Immature natural killer cell (primary cell): ENCODE results near the gene SIGLEC6. TPM values are rescaled to one million over a fixed set of nuclear protein-coding genes. Genes with fewer than 3 reads are reported as not detected.

Experiments
- DNase-seq, 3 donors: peaks; one replicate each; pipeline ENCODE4 v3.0.0; 2022; ENCODE audit warnings: mixed read lengths in 1 of 3
- H3K27ac Mint-ChIP-seq, 6 donors: one replicate each; pipeline ENCODE4 v1.8.0; 2020; ENCODE audit warnings: mixed read lengths in 6 of 6, mild to moderate bottlenecking in 5 of 6, inconsistent platforms in 4 of 6, moderate library complexity in 3 of 6
- H3K27me3 Mint-ChIP-seq, 3 donors: one replicate each; pipeline ENCODE4 v1.8.0; 2020 to 2021; ENCODE audit warnings: low read depth in 3 of 3, mild to moderate bottlenecking in 3 of 3, mixed read lengths in 3 of 3, moderate library complexity in 3 of 3, inconsistent platforms in 1 of 3
- H3K36me3 Mint-ChIP-seq, 3 donors: one replicate each; pipeline ENCODE4 v1.8.0; 2020; ENCODE audit warnings: mixed read lengths in 3 of 3, inconsistent platforms in 2 of 3, mild to moderate bottlenecking in 2 of 3
- H3K4me1 Mint-ChIP-seq, 2 donors: one replicate each; pipeline ENCODE4 v1.8.0; 2020; ENCODE audit warnings: inconsistent platforms in 2 of 2, mild to moderate bottlenecking in 2 of 2, mixed read lengths in 2 of 2, moderate library complexity in 1 of 2
- H3K4me3 Mint-ChIP-seq, 5 donors: one replicate each; pipeline ENCODE4 v1.8.0; 2020; ENCODE audit warnings: mild to moderate bottlenecking in 5 of 5, mixed read lengths in 5 of 5, inconsistent platforms in 3 of 5, moderate library complexity in 3 of 5
- H3K9me3 Mint-ChIP-seq, 6 donors: one replicate each; pipeline ENCODE4 v1.8.0; 2020; ENCODE audit warnings: mild to moderate bottlenecking in 6 of 6, mixed read lengths in 6 of 6, inconsistent platforms in 4 of 6, moderate library complexity in 3 of 6
- polyA plus RNA-seq, 3 donors: library from polyadenylated mRNA; unstranded; fragments of 300-500 nt; fragmentation: Illumina TruSeq; gene quantifications; one replicate each; pipeline ENCODE4 v1.2.3, GENCODE V29; 2021

Gene SIGLEC6
- polyA plus RNA-seq, 3 donors from 2014 or later: 0.39 to 0.68 TPM; not detected in 1

DNA sequence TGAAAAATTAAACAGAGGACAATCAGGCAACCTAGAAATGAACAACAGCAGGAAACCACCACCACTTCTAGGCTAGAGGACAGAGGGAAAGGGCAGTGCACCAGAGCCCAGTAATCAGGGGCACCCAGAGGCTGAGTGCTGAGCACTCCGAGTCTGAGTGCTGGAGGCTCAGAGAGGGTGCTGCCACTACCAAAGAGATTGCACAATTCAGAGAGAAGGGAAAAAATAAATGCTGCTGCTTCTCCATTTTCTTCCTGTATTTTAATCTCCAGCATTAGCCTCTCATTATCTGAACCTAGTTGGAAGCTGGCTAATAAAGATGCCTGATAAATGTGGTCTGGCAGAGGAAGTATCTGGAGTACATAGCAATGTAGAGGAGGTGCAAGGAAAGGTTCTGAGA is 27.8 kb upstream of the SIGLEC6 start:
- H3K27me3 Mint-ChIP-seq: peaks cover 12 to 24% (median 13%) of the 10 kb centered on the region in 3 donors

GRCh38 chr19:51552996-51553725 is 21.7 kb upstream of the SIGLEC6 start:
- peaks cover 0 to 4% (median 0%) of the 10 kb centered on the region in 3 donors for H3K36me3 Mint-ChIP-seq
- H3K27ac Mint-ChIP-seq: no peak overlapping the region
- peaks cover 0 to 1% (median 0%) of the 10 kb centered on the region in 6 donors for H3K9me3 Mint-ChIP-seq
- H3K4me1 Mint-ChIP-seq: peaks cover 24 to 32% of the 10 kb centered on the region in 2 donors
- H3K4me3 Mint-ChIP-seq: no peak overlapping the region
- peaks cover 3 to 26% (median 14%) of the 10 kb centered on the region in 3 donors for H3K27me3 Mint-ChIP-seq
- peak in 2 of 3 donors; percentile 14 to 20 for DNase-seq

More for the DNA sequence above, 27.8 kb upstream of the SIGLEC6 start:
- Mint-ChIP-seq H3K9me3 (peaks cover 0 to 3% (median 0%) of the 10 kb centered on the region in 6 donors), H3K4me3 (no peak overlapping the region), H3K27ac (no peak overlapping the region), H3K36me3 (peaks cover 0 to 4% (median 0%) of the 10 kb centered on the region in 3 donors), H3K4me1 (no peaks in the 10 kb centered on the region)
- DNase-seq: no peak

DNA sequence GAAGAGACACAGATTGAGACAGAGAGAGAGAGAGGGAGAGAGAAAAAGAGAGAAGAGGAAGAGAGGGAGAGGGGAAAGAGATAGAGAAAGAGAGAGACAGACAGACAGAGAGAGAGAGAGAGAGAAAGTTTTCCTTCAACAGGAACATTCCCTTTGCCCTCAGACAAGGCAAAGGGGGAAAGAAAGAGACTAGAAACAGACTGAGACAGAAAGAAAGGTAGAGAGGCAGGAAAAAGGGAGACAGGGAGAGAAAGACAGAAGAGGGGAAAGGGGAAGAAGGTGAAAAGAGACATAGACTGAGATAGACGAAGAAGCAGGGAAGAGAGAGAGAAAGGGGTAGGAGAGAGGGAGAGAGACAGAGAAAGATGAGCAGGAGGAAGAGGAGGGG is 21.1 kb upstream of the SIGLEC6 start:
- Mint-ChIP-seq H3K4me1 (peaks cover 27 to 38% of the 10 kb centered on the region in 2 donors), H3K9me3 (peaks cover 0 to 1% (median 0%) of the 10 kb centered on the region in 6 donors)

GRCh38 chr19:51551673-51552432 is 20.4 kb upstream of the SIGLEC6 start:
- H3K4me1 Mint-ChIP-seq: peaks cover 27 to 40% of the 10 kb centered on the region in 2 donors
- H3K36me3 Mint-ChIP-seq: peaks cover 0 to 4% (median 0%) of the 10 kb centered on the region in 3 donors
- H3K9me3 Mint-ChIP-seq: peaks cover 0 to 1% (median 0%) of the 10 kb centered on the region in 6 donors
- peaks cover 3 to 26% (median 14%) of the 10 kb centered on the region in 3 donors for H3K27me3 Mint-ChIP-seq
- no peak overlapping the region for H3K27ac Mint-ChIP-seq
- peak overlapping the region; percentile 4 to 60 (median 15) for H3K4me3 Mint-ChIP-seq
- no peak for DNase-seq

More for the DNA sequence above, 21.1 kb upstream of the SIGLEC6 start:
- Mint-ChIP-seq H3K27me3 (peaks cover 3 to 26% (median 17%) of the 10 kb centered on the region in 3 donors), H3K27ac (no peak overlapping the region), H3K36me3 (peaks cover 0 to 4% (median 0%) of the 10 kb centered on the region in 3 donors), H3K4me3 (peak overlapping the region in 1 of 5 donors; percentile 0)
- DNase-seq: no peak

DNA sequence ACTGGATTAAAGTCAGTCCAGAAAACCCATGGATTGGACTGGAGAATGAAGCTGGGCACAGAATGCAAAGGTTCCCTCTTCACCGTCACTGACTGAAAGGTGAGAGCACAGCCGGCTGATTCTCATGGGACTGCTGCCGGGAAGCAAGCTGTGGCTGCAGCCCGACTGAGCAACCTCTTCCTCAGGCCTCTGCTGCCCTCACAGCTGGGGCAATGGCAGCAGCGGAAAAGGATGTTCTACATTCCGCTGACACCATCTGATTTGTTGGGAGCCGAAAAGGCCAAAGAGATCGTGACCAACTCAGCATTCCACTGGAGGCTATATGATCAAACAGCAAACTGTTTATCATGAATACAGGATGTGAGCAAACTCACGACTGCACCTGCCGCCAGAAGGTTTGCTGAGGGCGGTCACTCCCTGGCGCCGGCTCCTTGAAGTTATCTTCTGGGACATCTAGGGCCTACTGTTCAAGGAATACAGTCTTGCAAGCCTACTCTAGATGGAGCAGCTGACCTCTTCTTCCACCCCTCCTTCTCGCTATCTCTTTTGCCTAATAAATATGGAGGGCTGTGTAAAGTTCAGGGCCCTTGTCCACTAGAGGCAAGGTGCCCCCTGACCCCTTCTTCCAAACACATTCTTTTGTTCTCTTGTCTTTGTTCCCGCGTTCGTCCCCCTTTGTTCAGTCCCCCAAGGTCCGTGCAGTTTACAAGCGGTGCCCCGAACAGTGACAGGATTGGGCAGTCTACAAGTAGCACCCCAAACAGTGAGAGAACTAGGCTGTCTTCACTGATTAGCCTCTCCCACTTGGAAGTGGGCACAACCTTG is 19.6 kb upstream of the SIGLEC6 start:
- DNase-seq: no peak
- peaks cover 0 to 4% (median 0%) of the 10 kb centered on the region in 3 donors for H3K36me3 Mint-ChIP-seq
- peaks cover 27 to 40% of the 10 kb centered on the region in 2 donors for H3K4me1 Mint-ChIP-seq
- no peak overlapping the region for H3K27ac Mint-ChIP-seq
- peak overlapping the region in 3 of 5 donors; percentile 12 to 27 (median 13) for H3K4me3 Mint-ChIP-seq
- peaks cover 0 to 1% (median 0%) of the 10 kb centered on the region in 6 donors for H3K9me3 Mint-ChIP-seq
- peaks cover 3 to 26% (median 14%) of the 10 kb centered on the region in 3 donors for H3K27me3 Mint-ChIP-seq

DNA sequence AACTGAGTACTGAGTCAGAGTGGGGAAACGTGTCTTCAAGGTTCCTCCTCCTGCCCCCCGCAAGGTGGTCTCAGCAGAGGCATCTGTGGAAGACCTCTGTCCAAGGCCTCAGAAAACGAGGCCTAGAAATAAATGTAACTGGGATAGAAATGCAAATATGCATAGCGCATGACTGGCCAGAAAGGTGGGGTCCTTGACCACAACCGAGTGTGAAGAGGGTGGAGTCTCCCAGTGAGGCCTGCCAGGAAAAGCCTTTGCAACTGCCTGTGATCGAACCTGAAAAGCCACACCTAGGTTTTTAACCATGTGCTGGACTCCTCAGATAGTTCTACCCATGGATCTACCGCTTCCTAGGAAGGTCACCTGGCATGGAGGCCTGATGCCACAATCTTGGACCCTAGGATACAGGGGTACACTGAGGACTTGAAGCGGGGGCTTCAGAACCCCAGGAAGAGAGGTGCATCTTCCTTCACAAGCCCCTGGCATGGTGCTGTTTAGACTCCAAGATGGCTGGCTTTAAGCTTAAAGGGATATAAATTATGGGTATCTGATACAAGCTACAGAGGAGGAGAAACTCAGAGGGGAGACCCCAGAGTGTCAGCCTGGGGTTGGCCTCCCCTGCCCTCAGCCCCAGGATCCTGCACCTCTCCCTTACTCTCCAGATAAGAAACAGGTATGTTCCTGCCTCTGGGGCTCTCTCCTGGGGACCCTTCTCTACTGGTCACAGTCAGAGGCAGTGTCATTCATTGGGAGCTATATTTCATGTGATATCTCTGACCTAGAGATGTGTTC is 18.3 kb upstream of the SIGLEC6 start:
- peaks cover 0 to under 1% (median 0%) of the 10 kb centered on the region in 3 donors for H3K36me3 Mint-ChIP-seq
- peaks cover under 1 to 21% (median 15%) of the 10 kb centered on the region in 3 donors for H3K27me3 Mint-ChIP-seq
- H3K4me1 Mint-ChIP-seq: peaks cover 27 to 40% of the 10 kb centered on the region in 2 donors
- DNase-seq: no peak
- peaks cover 0 to 1% (median 0%) of the 10 kb centered on the region in 6 donors for H3K9me3 Mint-ChIP-seq
- H3K27ac Mint-ChIP-seq: no peak overlapping the region
- peak overlapping the region in 4 of 5 donors; percentile 18 to 75 (median 42) for H3K4me3 Mint-ChIP-seq

- peaks cover 27 to 40% of the 10 kb centered on the region in 2 donors for H3K4me1 Mint-ChIP-seq
- H3K27ac Mint-ChIP-seq: no peak overlapping the region
- H3K36me3 Mint-ChIP-seq: no peaks in the 10 kb centered on the region
- H3K9me3 Mint-ChIP-seq: peaks cover 0 to 1% (median 0%) of the 10 kb centered on the region in 6 donors
- H3K4me3 Mint-ChIP-seq: peak overlapping the region in 2 of 5 donors; percentile 60 to 75
- H3K27me3 Mint-ChIP-seq: peaks cover 0 to 15% (median 14%) of the 10 kb centered on the region in 3 donors
- no peak for DNase-seq
These were observed 17.4 kb upstream of the SIGLEC6 start for GRCh38 chr19:51548891-51549305.

DNA sequence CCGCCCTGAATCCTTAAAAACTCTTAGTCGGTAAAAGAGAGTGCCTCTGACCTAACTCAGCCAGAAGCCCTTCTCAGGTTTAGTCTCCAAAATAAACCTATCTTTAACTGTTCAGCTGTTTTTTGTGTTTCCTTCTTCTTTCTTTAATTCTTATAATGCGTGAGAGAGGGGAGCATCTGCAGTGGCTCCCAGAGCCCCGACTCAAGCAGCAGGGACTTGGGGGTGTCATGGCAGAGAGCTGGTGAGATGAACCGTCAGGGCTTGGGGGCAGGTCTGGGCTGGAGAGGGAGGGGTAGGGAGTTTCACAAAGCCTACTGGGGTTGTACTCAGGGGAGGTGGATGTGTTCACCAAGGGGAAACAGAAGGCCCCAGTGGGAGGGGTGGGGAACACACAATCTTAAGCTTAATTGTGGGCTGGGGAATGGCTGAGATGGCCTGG is 16.8 kb upstream of the SIGLEC6 start:
- Mint-ChIP-seq H3K4me1 (peaks cover 27 to 40% of the 10 kb centered on the region in 2 donors), H3K36me3 (no peaks in the 10 kb centered on the region), H3K4me3 (no peak overlapping the region), H3K9me3 (peaks cover 0 to 1% (median 0%) of the 10 kb centered on the region in 6 donors), H3K27ac (no peak overlapping the region), H3K27me3 (peaks cover 0 to 14% (median 14%) of the 10 kb centered on the region in 3 donors)
- DNase-seq: no peak

DNA sequence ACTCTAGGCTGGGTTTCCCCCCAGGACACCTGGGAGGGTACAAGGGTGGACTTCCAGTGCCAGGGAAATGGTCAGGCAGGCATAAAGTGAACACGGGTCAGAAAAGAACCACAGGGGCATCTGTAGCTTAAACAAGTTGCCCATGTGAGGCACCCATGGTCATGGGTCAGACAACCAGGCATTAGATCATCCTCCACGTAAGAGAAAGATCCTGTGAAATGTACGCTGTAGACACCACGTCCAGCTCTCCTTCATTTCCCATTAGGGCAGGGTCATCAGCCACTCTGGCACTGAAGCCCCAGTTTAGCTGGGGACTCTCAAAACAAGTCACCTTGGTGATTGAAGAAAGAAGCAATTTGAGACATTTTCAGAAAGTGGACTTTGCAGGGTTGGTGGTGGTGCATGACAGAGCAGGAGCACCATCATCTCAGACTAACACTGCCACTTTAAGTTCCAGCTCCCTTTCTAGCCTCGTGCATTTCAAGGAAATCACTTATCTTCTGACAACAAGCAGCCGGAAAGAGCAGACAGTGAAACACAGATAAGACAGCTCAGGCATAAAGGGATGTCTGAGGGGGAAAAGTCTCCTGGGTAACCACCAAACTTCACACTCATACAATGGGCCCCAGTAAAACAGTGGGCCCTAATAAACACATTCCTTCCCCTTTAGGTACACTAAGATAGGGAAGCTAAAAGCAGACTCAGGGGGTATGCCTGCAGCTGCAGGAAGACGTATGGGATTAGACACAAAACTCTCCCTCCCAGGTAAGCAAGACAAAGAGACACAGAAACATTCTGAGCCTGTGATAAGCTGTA is 16.1 kb upstream of the SIGLEC6 start:
- DNase-seq: no peak
- Mint-ChIP-seq H3K4me1 (peaks cover 27 to 40% of the 10 kb centered on the region in 2 donors), H3K27ac (no peak overlapping the region), H3K27me3 (peaks cover 0 to 13% (median 12%) of the 10 kb centered on the region in 3 donors), H3K36me3 (no peaks in the 10 kb centered on the region), H3K9me3 (peaks cover 0 to 1% (median 0%) of the 10 kb centered on the region in 6 donors), H3K4me3 (peak overlapping the region in 1 of 5 donors; percentile 22)

- H3K9me3 Mint-ChIP-seq: peaks cover 0 to 1% (median 0%) of the 10 kb centered on the region in 6 donors
- no peak for DNase-seq
- H3K4me1 Mint-ChIP-seq: peaks cover 23 to 34% of the 10 kb centered on the region in 2 donors
- H3K27me3 Mint-ChIP-seq: peaks cover 0 to 12% (median 6%) of the 10 kb centered on the region in 3 donors
- no peak overlapping the region for H3K27ac Mint-ChIP-seq
- H3K4me3 Mint-ChIP-seq: no peak overlapping the region
- no peaks in the 10 kb centered on the region for H3K36me3 Mint-ChIP-seq
These were observed 15.4 kb upstream of the SIGLEC6 start for GRCh38 chr19:51546650-51547396.

- H3K36me3 Mint-ChIP-seq: no peaks in the 10 kb centered on the region
- DNase-seq: no peak
- H3K27ac Mint-ChIP-seq: no peak overlapping the region
- H3K27me3 Mint-ChIP-seq: peaks cover 3 to 10% (median 7%) of the 10 kb centered on the region in 3 donors
- no peak overlapping the region for H3K4me3 Mint-ChIP-seq
- peaks cover 17 to 28% of the 10 kb centered on the region in 2 donors for H3K4me1 Mint-ChIP-seq
- H3K9me3 Mint-ChIP-seq: peaks cover 0 to 1% (median 0%) of the 10 kb centered on the region in 6 donors
These were observed 14.7 kb upstream of the SIGLEC6 start for GRCh38 chr19:51546107-51546649.
